GM12878 (cell line): ENCODE results near the gene STAG1. TPM values are rescaled to one million over a fixed set of nuclear protein-coding genes. Genes with fewer than 3 reads are reported as not detected.

Experiments
- ATAC-seq: fragments of 200-7000 bp; cut with Tn5 transposase; 3 replicates; pipeline ENCODE4 v1.9.1; 2020; ENCODE audit warnings: mild to moderate bottlenecking, moderate library complexity
- BruUV-seq: library from RNA; stranded (reverse); fragments of 400-500 nt; replicated peaks from 2 replicates; lab custom pipeline; 2021; lab: Mats Ljungman, UMichigan
- CTCF ChIA-PET: fragments of 300-600 bp; sonication (Branson Sonifier 250); formaldehyde crosslinking; extraction: SDS; loops from one replicate; lab custom pipeline; 2021; ENCODE audit warnings: inconsistent platforms; lab: Yijun Ruan, JAX
- POLR2A ChIA-PET: fragments of 350-600 bp; formaldehyde crosslinking; extraction: SDS; loops from one replicate; lab custom pipeline; 2021; ENCODE audit warnings: inconsistent platforms; lab: Charles Lee
- RAD21 ChIA-PET: fragments of 300-600 bp; sonication (Branson Sonifier 250); formaldehyde crosslinking; loops from one replicate; lab custom pipeline; 2023; ENCODE audit warnings: antibody characterized with exemption; ENCODE audit not compliant: unreplicated experiment; lab: Charles Lee
- SMC1A ChIA-PET: fragments of 300-600 bp; sonication (Branson Sonifier 250); formaldehyde crosslinking; loops from one replicate; lab custom pipeline; 2023; ENCODE audit not compliant: unreplicated experiment, uncharacterized antibody; lab: Charles Lee
- DNase-seq: peaks from one replicate; pipeline ENCODE4 v3.0.0-alpha.2; 2011; ENCODE audit warnings: low read depth, low spot score
- FAIRE-seq: peaks from 3 replicates; lab custom pipeline; 2011; peaks lifted over from hg19 to GRCh38; lab: Jason Lieb, UNC
- H2AFZ ChIP-seq: 2 replicates; pipeline ENCODE4 v1.6.0; 2011; ENCODE audit warnings: low read depth, low read length, control low read depth; ENCODE audit not compliant: control insufficient read depth
- H3K27ac ChIP-seq: 2 replicates; pipeline ENCODE4 v1.5.1; 2011; ENCODE audit warnings: control low read depth; ENCODE audit not compliant: control insufficient read depth, insufficient read depth
- H3K27me3 ChIP-seq, 2 experiments: replicated peaks in 1 of 2; 2 replicates each; pipeline versions ENCODE4 v1.6.0 to v1.6.1; 2011; ENCODE audit warnings: low read length in 1 of 2; ENCODE audit not compliant: control insufficient read depth in 2 of 2, insufficient read depth in 2 of 2
- H3K36me3 ChIP-seq, 2 experiments: 2 replicates each; pipeline ENCODE4 v1.5.1; 2011; ENCODE audit warnings: low read length in 1 of 2; ENCODE audit not compliant: control insufficient read depth in 2 of 2, insufficient read depth in 2 of 2
- H3K4me1 ChIP-seq: 2 replicates; pipeline ENCODE4 v1.6.1; 2011; ENCODE audit warnings: mild to moderate bottlenecking, low read length, moderate library complexity, mixed read lengths; ENCODE audit not compliant: control insufficient read depth, insufficient read depth
- H3K4me2 ChIP-seq: 2 replicates; pipeline ENCODE4 v1.6.0; 2011; ENCODE audit warnings: control low read depth; ENCODE audit not compliant: control insufficient read depth, insufficient read depth
- H3K4me3 ChIP-seq: fragments of 200-600 bp; sonication (generic); 2 replicates; pipeline ENCODE4 v1.5.1; 2016
- H3K79me2 ChIP-seq: 2 replicates; pipeline ENCODE4 v1.6.0; 2011; ENCODE audit warnings: low read length; ENCODE audit not compliant: control insufficient read depth, insufficient read depth
- H3K9ac ChIP-seq: 2 replicates; pipeline ENCODE4 v1.8.0; 2011; ENCODE audit warnings: low read length, control low read depth, mixed read lengths; ENCODE audit not compliant: control insufficient read depth, insufficient read depth
- H3K9me3 ChIP-seq: replicated peaks from 3 replicates; pipeline ENCODE4 v1.5.1; 2011; ENCODE audit warnings: mild to moderate bottlenecking, low read length; ENCODE audit not compliant: control insufficient read depth, insufficient read depth
- H4K20me1 ChIP-seq: 2 replicates; pipeline ENCODE4 v1.6.0; 2011; ENCODE audit not compliant: control insufficient read depth, insufficient read depth
- BCL11A ChIP-seq: IDR thresholded peaks from 2 replicates; pipeline ENCODE4 v1.6.1; 2011; ENCODE audit warnings: low read depth, low read length
- CEBPZ ChIP-seq: fragments of 150-350 bp; IDR thresholded peaks from 2 replicates; pipeline ENCODE4 v1.6.1; 2016; ENCODE audit warnings: low read depth, low read length
- JUND ChIP-seq: IDR thresholded peaks from 2 replicates; pipeline ENCODE4 v1.6.1; 2012; ENCODE audit warnings: low read depth, mild to moderate bottlenecking, low read length, improper control_type of control experiment, moderate library complexity
- NFYA ChIP-seq: IDR thresholded peaks from 2 replicates; pipeline ENCODE4 v1.6.1; 2011; ENCODE audit warnings: low read depth, mild to moderate bottlenecking, low read length, improper control_type of control experiment, borderline replicate concordance
- RUNX3 ChIP-seq: IDR thresholded peaks from 2 replicates; pipeline ENCODE4 v1.6.1; 2012; ENCODE audit warnings: low read length, inconsistent platforms
- SIX5 ChIP-seq: IDR thresholded peaks from 2 replicates; pipeline ENCODE4 v1.6.1; 2011; ENCODE audit warnings: mild to moderate bottlenecking, low read depth, low read length, moderate library complexity; ENCODE audit not compliant: severe bottlenecking
- SREBF2 ChIP-seq: IDR thresholded peaks from 2 replicates; pipeline ENCODE4 v1.6.1; 2012; ENCODE audit warnings: mild to moderate bottlenecking, low read length
- WGBS: methylation state at CpG from one replicate; pipeline ENCODE4 v1.1.6; 2016; ENCODE audit warnings: low lambda C conversion rate; ENCODE audit not compliant: insufficient replicate concordance, insufficient coverage; ENCODE audit errors: missing lambda C conversion rate; 5-methylcytosine and 5-hydroxymethylcytosine counted together
- in situ Hi-C: fragments of 300-500 bp; cut with MboI; formaldehyde crosslinking; loops from 9 replicates; pipeline ENCODE4 v1.14.3; 2018; ENCODE audit warnings: mixed read lengths
- intact Hi-C: fragments of 100-400 bp; cut with micrococcal nuclease; formaldehyde crosslinking; loops from one replicate; pipeline ENCODE4 v1.14.2; 2022; ENCODE audit not compliant: unreplicated experiment
- polyA plus RNA-seq, 11 experiments: library from polyadenylated mRNA; depleted of rRNA in 4 of 11; unstranded in 6 of 11; stranded (reverse) in 5 of 11; fragments of >200 nt; fragmentation: Nextera tagmentation in 4 of 11; fragmentation: Illumina TruSeq in 1 of 11; extraction: Ambion mirVana in 4 of 11; extraction: Trizol in 1 of 11; gene quantifications; 1 replicate in 1 of 11; 2 replicates in 10 of 11; pipeline versions ENCODE4 v1.2.1 to v1.2.3, GENCODE V29; 2011 to 2016; ENCODE audit warnings: inconsistent platforms in 2 of 11, missing spikeins in 2 of 11, low read depth in 1 of 11
- total RNA-seq, 4 experiments: library from RNA; depleted of rRNA in 3 of 4; stranded (reverse); fragments of >200 nt in 3 of 4; fragmentation: Illumina TruSeq in 1 of 4; extraction: Trizol in 1 of 4; gene quantifications; 2 replicates each; pipeline versions ENCODE4 v1.2.1 to v1.2.3, GENCODE V29; 2013 to 2021

Gene STAG1
- total and polyA plus RNA-seq, 10 of the 15 experiments (the other 5 are each of a cell fraction or from before 2014, with no cell fraction given): 4.4 to 30.1 (median 20.2) TPM

GRCh38 chr3:136624894-136625815 lies 127.0 kb downstream of the STAG1 start:
- SMC1A ChIA-PET: interaction anchor here (0.7 to 1.0 kb wide), 2 partner anchors 10 to 95 kb away, joined by 3 read pairs; no protein-coding TSS in a partner anchor
- FAIRE-seq: no peak
- no TSS peak for BruUV-seq
- CTCF ChIA-PET: no interaction called here
- POLR2A ChIA-PET: interaction anchor here (1.1 kb wide), 1 partner anchor 24 kb away, joined by 4 read pairs; no protein-coding TSS in a partner anchor
- H3K9ac ChIP-seq: no peak overlapping the region
- peaks cover 0 to 6% of the 10 kb centered on the region in 2 experiments; a peak in 3 of 4 replicates for H3K36me3 ChIP-seq
- WGBS: 97% methylated on average over 4 of the region's 4 CpGs
- TF ChIP-seq BCL11A (no peak), RUNX3 (0 out of 2 replicates have a peak, but pooled peaks have one; percentile 12)
- RAD21 ChIA-PET: interaction anchor here (0.9 to 1.4 kb wide), 2 partner anchors 12 to 49 kb away, joined by 3 to 4 read pairs; no protein-coding TSS in a partner anchor
- peaks cover 2% of the 10 kb centered on the region for H3K79me2 ChIP-seq
- in situ Hi-C loops (no loop called here), intact Hi-C loops (loop anchor here (10.0 kb wide), 1 partner anchor 120 kb away; no protein-coding TSS in a partner anchor)
- peaks cover 10% of the 10 kb centered on the region; the same call in 2 of the 3 replicates for H3K9me3 ChIP-seq
- ATAC-seq: peak; percentile 82
- no peak overlapping the region for H3K4me3 ChIP-seq
- no peak overlapping the region for H2AFZ ChIP-seq
- no peaks in the 10 kb centered on the region for H3K27me3 ChIP-seq
- no peak overlapping the region for H3K4me2 ChIP-seq
- H3K4me1 ChIP-seq: peaks cover 3% of the 10 kb centered on the region
- H4K20me1 ChIP-seq: no peaks in the 10 kb centered on the region
- H3K27ac ChIP-seq: no peak overlapping the region
- DNase-seq: peak; percentile 15

GRCh38 chr3:136624371-136624770 lies 127.8 kb downstream of the STAG1 start:
- Histone ChIP-seq H3K79me2 (peaks cover 2% of the 10 kb centered on the region), H3K27me3 (no peaks in the 10 kb centered on the region), H3K9ac (no peak overlapping the region), H3K4me3 (no peak overlapping the region), H2AFZ (no peak overlapping the region), H3K9me3 (peaks cover 9% of the 10 kb centered on the region; the same call in 2 of the 3 replicates), H3K4me1 (peaks cover 3% of the 10 kb centered on the region), H4K20me1 (no peaks in the 10 kb centered on the region), H3K27ac (no peak overlapping the region), H3K36me3 (peaks cover 0 to 6% of the 10 kb centered on the region in 2 experiments; a peak in 2 of 4 replicates), H3K4me2 (no peak overlapping the region)
- ChIA-PET RAD21 (interaction anchor here (0.9 kb wide), 1 partner anchor 13 kb away, joined by 3 read pairs; no protein-coding TSS in a partner anchor), POLR2A (interaction anchor here (1.1 kb wide), 1 partner anchor 23 kb away, joined by 4 read pairs; no protein-coding TSS in a partner anchor), CTCF (no interaction called here), SMC1A (interaction anchor here (0.7 to 1.0 kb wide), 2 partner anchors 11 to 96 kb away, joined by 3 read pairs; no protein-coding TSS in a partner anchor)
- FAIRE-seq: no peak
- ATAC-seq: peak; percentile 42; the same call in 1 of the 3 replicates
- DNase-seq: no peak
- no TSS peak for BruUV-seq
- in situ Hi-C loops: no loop called here
- 100% methylated on average over 3 of the region's 3 CpGs for WGBS
- intact Hi-C loops: loop anchor here (10.0 kb wide), 1 partner anchor 120 kb away; no protein-coding TSS in a partner anchor
- TF ChIP-seq CEBPZ: no peak
- no peak for TF ChIP-seq JUND
- TF ChIP-seq SIX5: no peak
- no peak for TF ChIP-seq SREBF2
- TF ChIP-seq NFYA: no peak
